SK-N-SH treated with all-trans-retinoic acid at 6 μM for 48 hours (cell line): ENCODE measurements around the gene FIBIN.

Source experiments
- ATAC-seq: fragments of 200-7000 bp; cut with Tn5 transposase; 3 replicates; pipeline ENCODE4 v1.9.1; 2020; ENCODE audit warnings: mild to moderate bottlenecking, moderate library complexity
- ARNTL ChIP-seq: fragments of 450-650 bp; formaldehyde crosslinking; IDR thresholded peaks from 2 replicates; pipeline ENCODE4 v1.5.0; 2020; ENCODE audit warnings: low read depth, mild to moderate bottlenecking, moderate library complexity, borderline replicate concordance
- CREB5 ChIP-seq: fragments of 250-450 bp; sonication (Bioruptor Pico); IDR thresholded peaks from 2 replicates; pipeline ENCODE4 v1.5.1; 2020; ENCODE audit warnings: low read depth, mild to moderate bottlenecking, moderate library complexity
- CSRNP3 ChIP-seq: fragments of 250-450 bp; sonication (Bioruptor Pico); IDR thresholded peaks from 2 replicates; pipeline ENCODE4 v1.5.1; 2021; ENCODE audit warnings: mild to moderate bottlenecking, moderate library complexity
- ISL1 ChIP-seq: fragments of 250-450 bp; sonication (Bioruptor Pico); IDR thresholded peaks from 2 replicates; pipeline ENCODE4 v2.1.2; 2022; ENCODE audit warnings: mild to moderate bottlenecking, moderate library complexity
- OSR1 ChIP-seq: fragments of 250-450 bp; sonication (Bioruptor Pico); IDR thresholded peaks from 2 replicates; pipeline ENCODE4 v1.8.0; 2022; ENCODE audit warnings: moderate library complexity, mild to moderate bottlenecking, inconsistent platforms
- PATZ1 ChIP-seq: fragments of 250-450 bp; sonication (Bioruptor Pico); IDR thresholded peaks from 2 replicates; pipeline ENCODE4 v1.8.0; 2020; ENCODE audit warnings: mild to moderate bottlenecking, moderate library complexity, borderline replicate concordance
- PPARA ChIP-seq: fragments of 250-450 bp; sonication (Bioruptor Pico); IDR thresholded peaks from 2 replicates; pipeline ENCODE4 v1.5.0; 2020; ENCODE audit warnings: mild to moderate bottlenecking, borderline replicate concordance
- RARB ChIP-seq: fragments of 250-450 bp; sonication (Bioruptor Pico); IDR thresholded peaks from 2 replicates; pipeline ENCODE4 v1.8.0; 2021; ENCODE audit warnings: mild to moderate bottlenecking, moderate library complexity
- SNAI2 ChIP-seq: fragments of 250-450 bp; sonication (Bioruptor Pico); IDR thresholded peaks from 2 replicates; pipeline ENCODE4 v1.5.0; 2020; ENCODE audit warnings: mild to moderate bottlenecking, moderate library complexity
- TCF4 ChIP-seq: fragments of 250-450 bp; sonication (Bioruptor Pico); IDR thresholded peaks from 2 replicates; pipeline ENCODE4 v1.8.0; 2021; ENCODE audit warnings: mild to moderate bottlenecking, moderate library complexity, borderline replicate concordance
- TOX ChIP-seq: fragments of 250-450 bp; sonication (Bioruptor Pico); IDR thresholded peaks from 2 replicates; pipeline ENCODE4 v1.8.0; 2021; ENCODE audit warnings: mild to moderate bottlenecking, moderate library complexity, borderline replicate concordance
- TSHZ2 ChIP-seq: fragments of 250-450 bp; sonication (Bioruptor Pico); IDR thresholded peaks from 2 replicates; pipeline ENCODE4 v1.5.0; 2020; ENCODE audit warnings: mild to moderate bottlenecking, moderate library complexity
- ZC3H10 ChIP-seq: fragments of 250-450 bp; sonication (Bioruptor Pico); IDR thresholded peaks from 2 replicates; pipeline ENCODE4 v1.5.1; 2021; ENCODE audit warnings: mild to moderate bottlenecking, moderate library complexity
- ZFP3 ChIP-seq: fragments of 250-450 bp; sonication (Bioruptor Pico); IDR thresholded peaks from 2 replicates; pipeline ENCODE4 v1.5.0; 2020; ENCODE audit warnings: mild to moderate bottlenecking, moderate library complexity
- ZNF565 ChIP-seq: fragments of 450-650 bp; formaldehyde crosslinking; conservative IDR thresholded peaks from 2 replicates; pipeline ENCODE4 v1.5.0; 2020; ENCODE audit warnings: low read depth, mild to moderate bottlenecking, moderate library complexity
- ZNF70 ChIP-seq: fragments of 450-650 bp; formaldehyde crosslinking; IDR thresholded peaks from 2 replicates; pipeline ENCODE4 v1.5.0; 2020; ENCODE audit warnings: mild to moderate bottlenecking, moderate library complexity

The FIBIN gene

GRCh38 chr11:27041141-27041899, 47.4 kb downstream of the FIBIN start:
- TF ChIP-seq PATZ1 (CRISPR knock-in tag) (no peak), SNAI2 (CRISPR knock-in tag) (no peak), PPARA (no peak), ZFP3 (no peak), ISL1 (CRISPR knock-in tag) (no peak), ZC3H10 (CRISPR knock-in tag) (no peak), CREB5 (CRISPR knock-in tag) (no peak), OSR1 (CRISPR knock-in tag) (no peak), ZNF70 (CRISPR knock-in tag) (no peak), CSRNP3 (CRISPR knock-in tag) (no peak), TCF4 (no peak), ARNTL (CRISPR knock-in tag) (no peak), ZNF565 (CRISPR knock-in tag) (no peak), RARB (CRISPR knock-in tag) (no peak), TSHZ2 (CRISPR knock-in tag) (no peak), TOX (CRISPR knock-in tag) (no peak)
- ATAC-seq: no peak
